Lower leg skin (tissue), 3 donors: ENCODE data around the gene CADM4.

ENCODE experiments used
- CTCF ChIP-seq, 3 donors: fragments of 450-650 bp; IDR thresholded peaks; one replicate each; pipeline ENCODE4 v1.5.1; 2016; ENCODE audit warnings: antibody characterized with exemption in 3 of 3, mild to moderate bottlenecking in 3 of 3, moderate library complexity in 2 of 3
- POLR2A ChIP-seq, 2 donors: fragments of 450-650 bp; IDR thresholded peaks; one replicate each; pipeline ENCODE4 v1.6.1; 2016 to 2017; ENCODE audit warnings: antibody characterized with exemption in 2 of 2, mild to moderate bottlenecking in 1 of 2, moderate library complexity in 1 of 2

GRCh38 chr19:43675906-43676305, 36.3 kb upstream of the CADM4 start:
- TF ChIP-seq CTCF (IDR thresholded peaks at IDR 0.05) (no peak), POLR2A (IDR thresholded peaks at IDR 0.05) (no peak)
